ENCODE measurements around the gene FALEC. TPM values are rescaled to one million over a fixed set of nuclear protein-coding genes. Genes with fewer than 3 reads are reported as not detected.

Gene FALEC
- total RNA-seq, 6 experiments from 2014 or later = 0.43 to 0.59 TPM; not detected in 4

GRCh38 chr1:150555971-150556865 is 40.7 kb downstream of the FALEC start:
- TF ChIP-seq CTCF (IDR thresholded peaks at IDR 0.05) = no peak
- Mint-ChIP-seq H3K4me3 (no peak overlapping the region), H3K27ac (no peak overlapping the region), H3K9me3 (no peaks in the 10 kb centered on the region), H3K4me1 (ENCODE audit: low read depth) (peaks cover 33% of the 10 kb centered on the region), H3K36me3 (ENCODE audit: low read depth) (peaks cover 6% of the 10 kb centered on the region), H3K27me3 (ENCODE audit: insufficient read depth) (no peaks in the 10 kb centered on the region; the same call in none of the 2 replicates)
- no peak for DNase-seq

DNA sequence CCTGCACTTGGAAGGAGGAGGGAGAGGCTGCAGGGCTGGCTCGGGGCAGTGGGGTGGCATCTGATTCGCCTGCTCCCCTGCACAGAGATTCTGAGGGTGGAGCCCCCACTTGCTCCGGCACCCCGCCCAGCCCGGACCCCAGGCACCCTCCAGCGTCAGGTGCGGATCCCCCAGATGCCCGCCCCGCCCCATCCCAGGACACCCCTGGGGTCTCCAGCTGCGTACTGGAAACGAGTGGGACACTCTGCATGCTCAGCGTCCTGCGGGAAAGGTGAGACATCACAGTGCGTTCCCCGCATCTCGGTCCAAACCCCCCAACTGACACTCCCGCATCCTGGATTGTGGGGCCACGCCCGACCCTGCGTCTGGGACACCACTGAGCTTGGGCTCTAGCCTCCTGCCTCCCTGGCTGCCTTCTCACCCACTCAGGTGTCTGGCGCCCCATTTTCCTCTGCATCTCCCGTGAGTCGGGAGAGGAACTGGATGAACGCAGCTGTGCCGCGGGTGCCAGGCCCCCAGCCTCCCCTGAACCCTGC is 41.6 kb downstream of the FALEC start:
- no peak overlapping the region for H3K4me3 Mint-ChIP-seq
- peaks cover 32% of the 10 kb centered on the region for H3K4me1 Mint-ChIP-seq (ENCODE audit: low read depth)

GRCh38 chr1:150557813-150558212 is 42.3 kb downstream of the FALEC start:
- H3K27me3 Mint-ChIP-seq (ENCODE audit: insufficient read depth) = no peaks in the 10 kb centered on the region; the same call in none of the 2 replicates
- DNase-seq = no peak
- H3K36me3 Mint-ChIP-seq (ENCODE audit: low read depth) = peaks cover 6% of the 10 kb centered on the region
- no peak overlapping the region for H3K27ac Mint-ChIP-seq
- no peak overlapping the region for H3K4me3 Mint-ChIP-seq
- no peak for TF ChIP-seq CTCF (IDR thresholded peaks at IDR 0.05)
- peaks cover 32% of the 10 kb centered on the region for H3K4me1 Mint-ChIP-seq (ENCODE audit: low read depth)
- H3K9me3 Mint-ChIP-seq = no peaks in the 10 kb centered on the region

More for the DNA sequence above, 41.6 kb downstream of the FALEC start:
- Mint-ChIP-seq H3K36me3 (ENCODE audit: low read depth) (peaks cover 6% of the 10 kb centered on the region), H3K27ac (no peak overlapping the region), H3K9me3 (no peaks in the 10 kb centered on the region), H3K27me3 (ENCODE audit: insufficient read depth) (no peaks in the 10 kb centered on the region; the same call in none of the 2 replicates)
- no peak for DNase-seq
- no peak for TF ChIP-seq CTCF (IDR thresholded peaks at IDR 0.05)

- no peaks in the 10 kb centered on the region for H3K9me3 Mint-ChIP-seq
- no peak overlapping the region for H3K27ac Mint-ChIP-seq
- no peaks in the 10 kb centered on the region; the same call in none of the 2 replicates for H3K27me3 Mint-ChIP-seq (ENCODE audit: insufficient read depth)
- TF ChIP-seq CTCF (IDR thresholded peaks at IDR 0.05) = no peak
- peaks cover 6% of the 10 kb centered on the region for H3K36me3 Mint-ChIP-seq (ENCODE audit: low read depth)
- DNase-seq = no peak
- H3K4me1 Mint-ChIP-seq (ENCODE audit: low read depth) = peaks cover 32% of the 10 kb centered on the region
- no peak overlapping the region for H3K4me3 Mint-ChIP-seq
These were observed 42.8 kb downstream of the FALEC start for GRCh38 chr1:150558303-150558704.

- peaks cover 39% of the 10 kb centered on the region for H3K4me1 Mint-ChIP-seq (ENCODE audit: low read depth)
- no peak overlapping the region for H3K4me3 Mint-ChIP-seq
- no peak overlapping the region for H3K27ac Mint-ChIP-seq
- TF ChIP-seq CTCF (IDR thresholded peaks at IDR 0.05) = no peak
- H3K36me3 Mint-ChIP-seq (ENCODE audit: low read depth) = peaks cover 6% of the 10 kb centered on the region
- H3K9me3 Mint-ChIP-seq = no peaks in the 10 kb centered on the region
- H3K27me3 Mint-ChIP-seq (ENCODE audit: insufficient read depth) = no peaks in the 10 kb centered on the region; the same call in none of the 2 replicates
- no peak for DNase-seq
These were observed 43.5 kb downstream of the FALEC start for GRCh38 chr1:150558761-150559655.

All from HFFc6 (cell line).